ENCODE results near the gene TPK1. TPM values are rescaled to one million over a fixed set of nuclear protein-coding genes. Genes with fewer than 3 reads are reported as not detected.

TPK1 gene
- polyA plus RNA-seq, 1 of the 3 experiments (the other 2 are of a cell fraction): 3.3 TPM

DNA sequence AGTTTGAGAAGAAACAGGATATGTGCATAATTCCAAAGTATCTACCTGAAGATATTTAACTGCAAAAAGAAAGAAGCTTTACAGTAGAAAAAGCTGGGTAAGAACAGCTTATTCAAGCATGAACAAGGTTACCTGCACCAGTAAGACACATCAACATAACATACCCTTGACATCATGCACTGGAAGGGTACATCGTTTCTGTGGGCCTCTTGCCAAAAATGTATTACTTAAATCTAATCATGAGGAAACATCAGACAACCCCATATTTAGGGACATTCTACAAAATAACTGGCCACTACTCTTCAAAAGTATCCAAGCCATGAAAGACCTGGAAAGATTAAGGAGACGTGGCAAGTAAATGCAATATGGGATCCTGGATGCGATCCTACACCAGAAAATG lies 18.9 kb downstream of the TPK1 start:
- Histone ChIP-seq H3K4me2 (no peak overlapping the region), H3K79me2 (ENCODE audit: insufficient read depth) (no peaks in the 10 kb centered on the region), H3K9me3 (no peaks in the 10 kb centered on the region), H3K9me2 (no peaks in the 10 kb centered on the region), H3F3A (replicated peaks; ENCODE audit: insufficient read depth) (no peaks in the 10 kb centered on the region), H3K27me3 (ENCODE audit: insufficient read depth) (no peaks in the 10 kb centered on the region), H3K9ac (no peak overlapping the region), H3K4me1 (ENCODE audit: control insufficient read depth in 1 of 2, insufficient read depth in 2 of 2, low read depth in 1 of 2, low read length in 1 of 2) (no peaks in the 10 kb centered on the region), H3K36me3 (replicated peaks in 1 of 2; ENCODE audit: control insufficient read depth in 1 of 2, insufficient read depth in 2 of 2, low read length in 1 of 2) (no peaks in the 10 kb centered on the region), H3K27ac (ENCODE audit: low read depth in 2 of 2, low read length in 1 of 2) (no peak overlapping the region), H2AFZ (ENCODE audit: low read depth) (no peak overlapping the region), H3K4me3 (ENCODE audit: low read depth in 2 of 2, low read length in 1 of 2) (no peak overlapping the region), H4K20me1 (ENCODE audit: insufficient read depth) (no peaks in the 10 kb centered on the region)
- WGBS (ENCODE audit: low lambda C conversion rate): 46% methylated on average over 3 of the region's 3 CpGs
- DNase-seq: no peak
- TF ChIP-seq, protein P1, sequence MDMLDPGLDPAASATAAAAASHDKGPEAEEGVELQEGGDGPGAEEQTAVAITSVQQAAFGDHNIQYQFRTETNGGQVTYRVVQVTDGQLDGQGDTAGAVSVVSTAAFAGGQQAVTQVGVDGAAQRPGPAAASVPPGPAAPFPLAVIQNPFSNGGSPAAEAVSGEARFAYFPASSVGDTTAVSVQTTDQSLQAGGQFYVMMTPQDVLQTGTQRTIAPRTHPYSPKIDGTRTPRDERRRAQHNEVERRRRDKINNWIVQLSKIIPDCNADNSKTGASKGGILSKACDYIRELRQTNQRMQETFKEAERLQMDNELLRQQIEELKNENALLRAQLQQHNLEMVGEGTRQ (IDR thresholded peaks at IDR 0.05; ENCODE audit: borderline replicate concordance, low read depth, low read length): no peak
- no peak for TF ChIP-seq SMC3 (IDR thresholded peaks at IDR 0.05; ENCODE audit: low read depth, low read length)
- TF ChIP-seq, protein P2, sequence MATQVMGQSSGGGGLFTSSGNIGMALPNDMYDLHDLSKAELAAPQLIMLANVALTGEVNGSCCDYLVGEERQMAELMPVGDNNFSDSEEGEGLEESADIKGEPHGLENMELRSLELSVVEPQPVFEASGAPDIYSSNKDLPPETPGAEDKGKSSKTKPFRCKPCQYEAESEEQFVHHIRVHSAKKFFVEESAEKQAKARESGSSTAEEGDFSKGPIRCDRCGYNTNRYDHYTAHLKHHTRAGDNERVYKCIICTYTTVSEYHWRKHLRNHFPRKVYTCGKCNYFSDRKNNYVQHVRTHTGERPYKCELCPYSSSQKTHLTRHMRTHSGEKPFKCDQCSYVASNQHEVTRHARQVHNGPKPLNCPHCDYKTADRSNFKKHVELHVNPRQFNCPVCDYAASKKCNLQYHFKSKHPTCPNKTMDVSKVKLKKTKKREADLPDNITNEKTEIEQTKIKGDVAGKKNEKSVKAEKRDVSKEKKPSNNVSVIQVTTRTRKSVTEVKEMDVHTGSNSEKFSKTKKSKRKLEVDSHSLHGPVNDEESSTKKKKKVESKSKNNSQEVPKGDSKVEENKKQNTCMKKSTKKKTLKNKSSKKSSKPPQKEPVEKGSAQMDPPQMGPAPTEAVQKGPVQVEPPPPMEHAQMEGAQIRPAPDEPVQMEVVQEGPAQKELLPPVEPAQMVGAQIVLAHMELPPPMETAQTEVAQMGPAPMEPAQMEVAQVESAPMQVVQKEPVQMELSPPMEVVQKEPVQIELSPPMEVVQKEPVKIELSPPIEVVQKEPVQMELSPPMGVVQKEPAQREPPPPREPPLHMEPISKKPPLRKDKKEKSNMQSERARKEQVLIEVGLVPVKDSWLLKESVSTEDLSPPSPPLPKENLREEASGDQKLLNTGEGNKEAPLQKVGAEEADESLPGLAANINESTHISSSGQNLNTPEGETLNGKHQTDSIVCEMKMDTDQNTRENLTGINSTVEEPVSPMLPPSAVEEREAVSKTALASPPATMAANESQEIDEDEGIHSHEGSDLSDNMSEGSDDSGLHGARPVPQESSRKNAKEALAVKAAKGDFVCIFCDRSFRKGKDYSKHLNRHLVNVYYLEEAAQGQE (IDR thresholded peaks at IDR 0.05; ENCODE audit: low read depth, low read length): no peak
- no peak for TF ChIP-seq FOXM1 (IDR thresholded peaks at IDR 0.05; ENCODE audit: low read depth)
- no peak for TF ChIP-seq RCOR1 (IDR thresholded peaks at IDR 0.05; ENCODE audit: low read length)
- ChIA-PET CTCF (interaction anchor here (0.6 kb wide), 1 partner anchor 293 kb away, joined by 3 read pairs; no protein-coding TSS in a partner anchor), POLR2A (no interaction called here)

DNA sequence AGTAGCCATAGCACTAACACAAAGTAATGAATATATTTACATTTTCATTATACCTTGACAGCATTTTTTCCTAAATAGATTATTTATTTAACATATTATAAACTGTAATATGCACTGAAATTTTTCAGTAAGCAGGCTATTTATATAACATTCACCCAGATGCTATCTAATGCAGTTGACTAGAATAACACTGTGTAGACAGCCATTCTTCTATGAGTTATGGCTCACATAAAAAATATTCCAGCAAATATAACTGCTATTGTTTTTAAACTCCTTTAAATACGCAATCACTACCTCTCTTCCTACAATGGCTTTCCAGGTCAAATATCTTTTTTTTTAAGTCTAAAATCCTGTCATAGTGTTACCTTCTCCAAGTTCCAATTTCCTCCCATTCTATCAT lies 21.6 kb downstream of the TPK1 start:
- Histone ChIP-seq H2AFZ (ENCODE audit: low read depth) (no peak overlapping the region), H3K9ac (no peak overlapping the region), H3K27me3 (ENCODE audit: insufficient read depth) (no peaks in the 10 kb centered on the region), H3K4me1 (ENCODE audit: control insufficient read depth in 1 of 2, insufficient read depth in 2 of 2, low read depth in 1 of 2, low read length in 1 of 2) (no peaks in the 10 kb centered on the region), H3K9me3 (no peaks in the 10 kb centered on the region), H3K27ac (ENCODE audit: low read depth in 2 of 2, low read length in 1 of 2) (no peak overlapping the region), H3K79me2 (ENCODE audit: insufficient read depth) (no peaks in the 10 kb centered on the region), H3K9me2 (no peaks in the 10 kb centered on the region), H3K4me3 (ENCODE audit: low read depth in 2 of 2, low read length in 1 of 2) (no peak overlapping the region), H3F3A (replicated peaks; ENCODE audit: insufficient read depth) (no peaks in the 10 kb centered on the region), H3K4me2 (no peak overlapping the region), H3K36me3 (replicated peaks in 1 of 2; ENCODE audit: control insufficient read depth in 1 of 2, insufficient read depth in 2 of 2, low read length in 1 of 2) (no peaks in the 10 kb centered on the region), H4K20me1 (ENCODE audit: insufficient read depth) (no peaks in the 10 kb centered on the region)
- TF ChIP-seq MXI1 (IDR thresholded peaks at IDR 0.05; ENCODE audit: low read depth, low read length) (no peak), ELF1 (IDR thresholded peaks at IDR 0.05) (no peak), GATA2 (CRISPR knock-in tag; IDR thresholded peaks at IDR 0.05) (no peak), NRF1 (IDR thresholded peaks at IDR 0.05; ENCODE audit: low read depth, low read length) (no peak)
- TF ChIP-seq, protein P2 (IDR thresholded peaks at IDR 0.05; ENCODE audit: low read depth, low read length): no peak
- WGBS (ENCODE audit: low lambda C conversion rate): 28% methylated on average over 1 of the region's 1 CpG
- CTCF ChIA-PET: interaction anchor here (1.7 kb wide), 1 partner anchor 14 kb away, joined by 5 read pairs; no protein-coding TSS in a partner anchor
- DNase-seq: no peak
- POLR2A ChIA-PET: no interaction called here
